Activated CD4-positive, alpha-beta T cell treated with anti-CD3 and anti-CD28 coated beads, Interleukin-2, amount 50 U/mL, for 48 hours (primary cell): ENCODE data around the gene SLC16A14.

Experiments used
- DNase-seq, 2 experiments: peaks; one replicate each; pipeline ENCODE4 v3.0.0-alpha.2; 2020

Gene SLC16A14

GRCh38 chr2:230042195-230042594 is 26.5 kb downstream of the SLC16A14 start:
- DNase-seq = no peak

GRCh38 chr2:230023313-230023712 is 45.4 kb downstream of the SLC16A14 start:
- DNase-seq = no peak

- no peak for DNase-seq
Measured at GRCh38 chr2:230019742-230020141, 49.0 kb downstream of the SLC16A14 start.

- DNase-seq = no peak
Measured at GRCh38 chr2:230018153-230018552, 50.6 kb downstream of the SLC16A14 start.

- DNase-seq = no peak
Measured at GRCh38 chr2:230016844-230017243, 51.9 kb downstream of the SLC16A14 start.

GRCh38 chr2:230012267-230012884 is 56.3 kb downstream of the SLC16A14 start:
- no peak for DNase-seq

- no peak for DNase-seq
Measured at GRCh38 chr2:230011617-230012016, 57.1 kb downstream of the SLC16A14 start.

GRCh38 chr2:230010501-230010900 is 58.2 kb downstream of the SLC16A14 start:
- DNase-seq = no peak

- DNase-seq = no peak
Measured at GRCh38 chr2:230008708-230009066, 60.0 kb downstream of the SLC16A14 start.

GRCh38 chr2:230007931-230008707 is 60.6 kb downstream of the SLC16A14 start:
- DNase-seq = peak; percentile 89 to 91

- peak in 1 of 2 experiments; percentile 9 for DNase-seq
Measured at GRCh38 chr2:230000118-230000841, 68.4 kb downstream of the SLC16A14 start.

GRCh38 chr2:229997565-229997964 is 71.2 kb downstream of the SLC16A14 start:
- DNase-seq = no peak

GRCh38 chr2:229996320-229996719 is 72.4 kb downstream of the SLC16A14 start:
- DNase-seq = no peak

- no peak for DNase-seq
Measured at GRCh38 chr2:229993236-229993635, 75.5 kb downstream of the SLC16A14 start.
